H9 (cell line): ENCODE results near the gene TMEM59L. TPM values are rescaled to one million over a fixed set of nuclear protein-coding genes. Genes with fewer than 3 reads are reported as not detected.
"Not testable (repeated sequence)": the region's sequence is repeated elsewhere in the genome, so short reads cannot be mapped to it uniquely, and the experiment has no call there.

Experiments used
- DNase-seq: peaks from one replicate; pipeline ENCODE4 v3.0.0-alpha.2; 2017
- H2AFZ ChIP-seq: one replicate; pipeline ENCODE4 v1.6.1; 2013; ENCODE audit warnings: mild to moderate bottlenecking, low read length, control low read depth, moderate library complexity
- H2AK5ac ChIP-seq: 2 replicates; pipeline ENCODE4 v1.6.1; 2013; ENCODE audit warnings: low read length, control low read depth, mixed read lengths; ENCODE audit not compliant: insufficient read length
- H2BK120ac ChIP-seq: one replicate; pipeline ENCODE4 v1.6.1; 2013; ENCODE audit warnings: low read depth, mild to moderate bottlenecking, low read length, control low read depth, inconsistent platforms; ENCODE audit not compliant: poor library complexity, severe bottlenecking
- H2BK12ac ChIP-seq: 2 replicates; pipeline ENCODE4 v1.6.1; 2013; ENCODE audit warnings: low read length, control low read depth, mixed read lengths, low read depth; ENCODE audit not compliant: insufficient read length
- H2BK15ac ChIP-seq: 2 replicates; pipeline ENCODE4 v1.6.1; 2013; ENCODE audit warnings: low read depth, low read length, control low read depth
- H2BK20ac ChIP-seq: one replicate; pipeline ENCODE4 v1.6.1; 2013; ENCODE audit warnings: low read depth, mild to moderate bottlenecking, low read length, control low read depth, inconsistent platforms; ENCODE audit not compliant: poor library complexity, severe bottlenecking
- H2BK5ac ChIP-seq: 2 replicates; pipeline ENCODE4 v1.6.1; 2013; ENCODE audit warnings: low read length, control low read depth, mixed read lengths; ENCODE audit not compliant: insufficient read length
- H3K14ac ChIP-seq: 2 replicates; pipeline ENCODE4 v1.6.1; 2013; ENCODE audit warnings: low read length, control low read depth; ENCODE audit not compliant: insufficient read depth
- H3K18ac ChIP-seq: 2 replicates; pipeline ENCODE4 v1.6.1; 2013; ENCODE audit warnings: low read depth, mild to moderate bottlenecking, mixed read lengths, low read length, control low read depth; ENCODE audit not compliant: insufficient read length
- H3K23ac ChIP-seq: 2 replicates; pipeline ENCODE4 v1.6.1; 2013; ENCODE audit warnings: low read length, control low read depth, mixed read lengths, low read depth; ENCODE audit not compliant: insufficient read length
- H3K23me2 ChIP-seq: 2 replicates; pipeline ENCODE4 v1.6.1; 2013; ENCODE audit warnings: low read depth, mild to moderate bottlenecking, mixed read lengths, low read length, control low read depth; ENCODE audit not compliant: insufficient read length, poor library complexity, severe bottlenecking
- H3K27ac ChIP-seq: 2 replicates; pipeline ENCODE4 v1.5.1; 2013; ENCODE audit warnings: low read length, control low read depth, mixed read lengths, low read depth; ENCODE audit not compliant: insufficient read length
- H3K27me3 ChIP-seq: 2 replicates; pipeline ENCODE4 v1.6.1; 2013; ENCODE audit warnings: low read length, control low read depth, inconsistent platforms; ENCODE audit not compliant: insufficient read depth
- H3K4ac ChIP-seq: 2 replicates; pipeline ENCODE4 v1.6.1; 2013; ENCODE audit warnings: low read depth, mild to moderate bottlenecking, control low read depth, inconsistent platforms, low read length, moderate library complexity
- H3K4me1 ChIP-seq: 2 replicates; pipeline ENCODE4 v1.6.1; 2013; ENCODE audit warnings: low read length, control low read depth, inconsistent platforms; ENCODE audit not compliant: insufficient read depth
- H3K4me2 ChIP-seq: 2 replicates; pipeline ENCODE4 v1.6.1; 2013; ENCODE audit warnings: low read length, control low read depth, mixed read lengths; ENCODE audit not compliant: insufficient read length, insufficient read depth
- H3K56ac ChIP-seq: 2 replicates; pipeline ENCODE4 v1.6.1; 2013; ENCODE audit warnings: low read depth, mild to moderate bottlenecking, mixed read lengths, low read length, control low read depth; ENCODE audit not compliant: insufficient read length
- H3K79me1 ChIP-seq: 2 replicates; pipeline ENCODE4 v1.6.1; 2013; ENCODE audit warnings: low read depth, mild to moderate bottlenecking, moderate library complexity, low read length, control low read depth, inconsistent platforms; ENCODE audit not compliant: insufficient read depth, poor library complexity, severe bottlenecking
- H3K79me2 ChIP-seq: 2 replicates; pipeline ENCODE4 v1.6.1; 2013; ENCODE audit warnings: low read length, control low read depth, inconsistent platforms; ENCODE audit not compliant: insufficient read depth
- H3K9ac ChIP-seq: 2 replicates; pipeline ENCODE4 v1.6.1; 2013; ENCODE audit warnings: low read length, control low read depth, mixed read lengths; ENCODE audit not compliant: insufficient read length; ENCODE audit errors: extremely low read depth
- H3K9me3 ChIP-seq: one replicate; pipeline ENCODE4 v1.6.1; 2013; ENCODE audit warnings: low read depth, low read length, inconsistent platforms; ENCODE audit not compliant: control insufficient read depth
- H3T11ph ChIP-seq: one replicate; pipeline ENCODE4 v1.6.1; 2013; ENCODE audit warnings: mild to moderate bottlenecking, low read length, control low read depth, inconsistent platforms
- H4K20me1 ChIP-seq: one replicate; pipeline ENCODE4 v1.6.1; 2013; ENCODE audit not compliant: control insufficient read depth, insufficient read length, insufficient read depth
- H4K5ac ChIP-seq: 2 replicates; pipeline ENCODE4 v1.6.1; 2013; ENCODE audit warnings: low read depth, mild to moderate bottlenecking, mixed read lengths, low read length, control low read depth; ENCODE audit not compliant: insufficient read length
- H4K8ac ChIP-seq: replicated peaks from 2 replicates; pipeline ENCODE4 v1.6.1; 2013; ENCODE audit warnings: low read length, control low read depth, mixed read lengths, low read depth; ENCODE audit not compliant: insufficient read length
- H4K91ac ChIP-seq: 2 replicates; pipeline ENCODE4 v1.6.1; 2013; ENCODE audit warnings: low read depth, mild to moderate bottlenecking, moderate library complexity, mixed read lengths, low read length, control low read depth; ENCODE audit not compliant: insufficient read length
- H3K27ac Mint-ChIP-seq, 3 experiments: 2 replicates in 2 of 3; 3 replicates in 1 of 3; pipeline ENCODE4 v1.8.0; 2020 to 2021; ENCODE audit warnings: mixed read lengths in 3 of 3, mild to moderate bottlenecking in 1 of 3, moderate library complexity in 1 of 3
- H3K27me3 Mint-ChIP-seq: 2 replicates; pipeline ENCODE4 v1.8.0; 2021; ENCODE audit warnings: low read depth, mild to moderate bottlenecking, moderate library complexity, mixed read lengths
- H3K36me3 Mint-ChIP-seq, 3 experiments: 2 replicates in 2 of 3; 3 replicates in 1 of 3; pipeline ENCODE4 v1.8.0; 2020 to 2021; ENCODE audit warnings: low read depth in 3 of 3, mixed read lengths in 3 of 3; ENCODE audit not compliant: insufficient read depth in 1 of 3
- H3K4me1 Mint-ChIP-seq, 2 experiments: 2 replicates each; pipeline ENCODE4 v1.8.0; 2020; ENCODE audit warnings: mixed read lengths in 2 of 2
- H3K4me3 Mint-ChIP-seq, 2 experiments: 2 replicates in 1 of 2; 3 replicates in 1 of 2; pipeline ENCODE4 v1.8.0; 2020 to 2021; ENCODE audit warnings: mild to moderate bottlenecking in 2 of 2, mixed read lengths in 2 of 2, moderate library complexity in 1 of 2
- H3K9me3 Mint-ChIP-seq, 2 experiments: 2 replicates in 1 of 2; 3 replicates in 1 of 2; pipeline ENCODE4 v1.8.0; 2020; ENCODE audit warnings: mild to moderate bottlenecking in 2 of 2, mixed read lengths in 2 of 2, moderate library complexity in 1 of 2
- WGBS: extraction: QIAGEN DNeasy Blood & Tissue Kit; methylation state at CpG from one replicate; pipeline ENCODE4 v1.1.7; 2013; ENCODE audit warnings: missing lambda C conversion rate, low lambda C conversion rate, mixed read lengths; ENCODE audit not compliant: insufficient read length; ENCODE audit errors: extremely low coverage; 5-methylcytosine and 5-hydroxymethylcytosine counted together
- total RNA-seq: library from RNA; stranded (reverse); gene quantifications from 2 replicates; pipeline ENCODE4 v1.2.1, GENCODE V29; 2021
- TF ChIP-seq, protein P1 (sequence below): fragments of 200-600 bp; sonication (generic); conservative IDR thresholded peaks from 3 replicates; pipeline ENCODE4 v1.8.0; 2021; ENCODE audit warnings: antibody characterized with exemption, mild to moderate bottlenecking

The TMEM59L gene
- total RNA-seq, 1 experiment from 2014 or later: 12.0 TPM

GRCh38 chr19:18599485-18599884 is 13.2 kb upstream of the TMEM59L start:
- H3K4me2 ChIP-seq: no peak overlapping the region
- no peaks in the 10 kb centered on the region for H3K9me3 ChIP-seq
- H3K4me1 ChIP-seq: no peaks in the 10 kb centered on the region; the same call in 1 of the 2 replicates
- H3K14ac ChIP-seq: no peak overlapping the region
- no peak overlapping the region for H3K4ac ChIP-seq
- H3K27ac ChIP-seq: no peak overlapping the region
- no peaks in the 10 kb centered on the region for H3K79me2 ChIP-seq
- H3K18ac ChIP-seq: no peak overlapping the region
- no peaks in the 10 kb centered on the region for H4K20me1 ChIP-seq
- H2BK20ac ChIP-seq: no peak overlapping the region
- H2AK5ac ChIP-seq: no peak overlapping the region
- H3K36me3 Mint-ChIP-seq: peaks cover 0 to 4% (median 0%) of the 10 kb centered on the region in 3 experiments; a peak in 1 of 7 replicates
- no peak overlapping the region for H2BK15ac ChIP-seq
- H2BK12ac ChIP-seq: no peak overlapping the region
- H3K9ac ChIP-seq: no peak overlapping the region
- peak overlapping the region in 1 of 2 experiments; percentile 32; a peak in 1 of 5 replicates for H3K4me3 Mint-ChIP-seq
- H3K9me3 Mint-ChIP-seq: no peaks in the 10 kb centered on the region; a peak in 1 of 5 replicates
- H3K23me2 ChIP-seq: peaks cover 5% of the 10 kb centered on the region
- H3K56ac ChIP-seq: no peak overlapping the region
- peaks cover 16% of the 10 kb centered on the region; the same call in 1 of the 2 replicates for H3K27me3 ChIP-seq
- no peak overlapping the region for H2BK120ac ChIP-seq
- TF ChIP-seq, protein P1, sequence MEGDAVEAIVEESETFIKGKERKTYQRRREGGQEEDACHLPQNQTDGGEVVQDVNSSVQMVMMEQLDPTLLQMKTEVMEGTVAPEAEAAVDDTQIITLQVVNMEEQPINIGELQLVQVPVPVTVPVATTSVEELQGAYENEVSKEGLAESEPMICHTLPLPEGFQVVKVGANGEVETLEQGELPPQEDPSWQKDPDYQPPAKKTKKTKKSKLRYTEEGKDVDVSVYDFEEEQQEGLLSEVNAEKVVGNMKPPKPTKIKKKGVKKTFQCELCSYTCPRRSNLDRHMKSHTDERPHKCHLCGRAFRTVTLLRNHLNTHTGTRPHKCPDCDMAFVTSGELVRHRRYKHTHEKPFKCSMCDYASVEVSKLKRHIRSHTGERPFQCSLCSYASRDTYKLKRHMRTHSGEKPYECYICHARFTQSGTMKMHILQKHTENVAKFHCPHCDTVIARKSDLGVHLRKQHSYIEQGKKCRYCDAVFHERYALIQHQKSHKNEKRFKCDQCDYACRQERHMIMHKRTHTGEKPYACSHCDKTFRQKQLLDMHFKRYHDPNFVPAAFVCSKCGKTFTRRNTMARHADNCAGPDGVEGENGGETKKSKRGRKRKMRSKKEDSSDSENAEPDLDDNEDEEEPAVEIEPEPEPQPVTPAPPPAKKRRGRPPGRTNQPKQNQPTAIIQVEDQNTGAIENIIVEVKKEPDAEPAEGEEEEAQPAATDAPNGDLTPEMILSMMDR: no peak
- H3K27me3 Mint-ChIP-seq: peaks cover 69% of the 10 kb centered on the region
- H4K8ac ChIP-seq: no peak overlapping the region
- no peak overlapping the region for H2BK5ac ChIP-seq
- peaks cover 26 to 34% of the 10 kb centered on the region in 2 experiments for H3K4me1 Mint-ChIP-seq
- no peak overlapping the region for H4K5ac ChIP-seq
- WGBS: no CpG with 5 or more reads among the region's 20 CpGs
- H3K79me1 ChIP-seq: no peaks in the 10 kb centered on the region
- H4K91ac ChIP-seq: no peak overlapping the region
- no peak overlapping the region for H3T11ph ChIP-seq
- no peak overlapping the region for H3K23ac ChIP-seq
- no peak overlapping the region for H2AFZ ChIP-seq
- H3K27ac Mint-ChIP-seq: no peak overlapping the region
- DNase-seq: no peak

DNA sequence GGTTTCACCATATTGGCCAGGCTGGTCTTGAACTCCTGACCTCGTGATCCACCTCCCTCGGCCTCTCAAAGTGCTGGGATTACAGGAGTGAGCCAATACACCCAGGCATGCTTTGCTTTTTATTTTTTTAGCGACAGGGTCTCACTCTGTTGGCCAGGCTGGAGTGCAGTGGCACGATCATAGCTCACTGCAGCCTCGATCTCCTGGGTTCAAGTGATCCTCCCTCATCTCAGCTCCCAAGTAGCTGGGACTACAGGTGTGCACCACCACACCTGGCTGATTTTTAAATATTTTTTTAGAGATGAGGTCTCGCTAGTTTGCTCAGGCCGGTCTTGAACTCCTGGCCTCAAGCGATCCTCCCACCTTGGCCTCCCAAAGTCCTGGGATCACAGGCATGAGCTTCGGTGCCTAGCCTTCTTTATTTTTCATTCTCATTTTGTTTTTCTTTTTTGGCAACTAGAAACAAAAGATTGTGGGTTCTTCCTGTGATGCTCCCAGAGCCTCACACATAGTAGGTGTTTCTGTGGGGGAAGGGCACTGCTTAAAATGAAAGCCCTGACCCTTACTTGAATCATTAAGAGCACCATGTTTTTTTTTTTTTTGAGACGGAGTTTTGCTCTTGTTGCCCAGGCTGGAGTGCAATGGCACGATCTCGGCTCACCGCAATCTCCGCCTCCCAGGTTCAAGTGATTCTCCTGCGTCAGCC is 11.8 kb upstream of the TMEM59L start:
- not testable (repeated sequence) for H3K79me2 ChIP-seq, H3K9ac ChIP-seq, H3K36me3 Mint-ChIP-seq, H2AK5ac ChIP-seq, H2BK15ac ChIP-seq, H3T11ph ChIP-seq, H2BK20ac ChIP-seq, H3K56ac ChIP-seq, H2BK5ac ChIP-seq, H4K8ac ChIP-seq, H4K91ac ChIP-seq, H3K23ac ChIP-seq, H3K27ac Mint-ChIP-seq, H2BK120ac ChIP-seq, H3K27ac ChIP-seq, H3K4me3 Mint-ChIP-seq, DNase-seq, H3K23me2 ChIP-seq, H4K20me1 ChIP-seq, H3K79me1 ChIP-seq, H3K9me3 ChIP-seq, H4K5ac ChIP-seq, H2BK12ac ChIP-seq, H3K18ac ChIP-seq, H3K4ac ChIP-seq, H3K9me3 Mint-ChIP-seq, H3K14ac ChIP-seq, H3K4me2 ChIP-seq, H3K4me1 ChIP-seq, H2AFZ ChIP-seq
- Mint-ChIP-seq H3K27me3 (peaks cover 78% of the 10 kb centered on the region), H3K4me1 (peaks cover 20 to 34% of the 10 kb centered on the region in 2 experiments)
- WGBS: no CpG with 5 or more reads among the region's 15 CpGs
- H3K27me3 ChIP-seq: peaks cover 29% of the 10 kb centered on the region
